ENCODE data around the gene MYCL. TPM values are rescaled to one million over a fixed set of nuclear protein-coding genes. Genes with fewer than 3 reads are reported as not detected.

The MYCL gene, protein sequence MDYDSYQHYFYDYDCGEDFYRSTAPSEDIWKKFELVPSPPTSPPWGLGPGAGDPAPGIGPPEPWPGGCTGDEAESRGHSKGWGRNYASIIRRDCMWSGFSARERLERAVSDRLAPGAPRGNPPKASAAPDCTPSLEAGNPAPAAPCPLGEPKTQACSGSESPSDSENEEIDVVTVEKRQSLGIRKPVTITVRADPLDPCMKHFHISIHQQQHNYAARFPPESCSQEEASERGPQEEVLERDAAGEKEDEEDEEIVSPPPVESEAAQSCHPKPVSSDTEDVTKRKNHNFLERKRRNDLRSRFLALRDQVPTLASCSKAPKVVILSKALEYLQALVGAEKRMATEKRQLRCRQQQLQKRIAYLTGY
- total RNA-seq (2022; extraction: Qiagen RNA extraction), result 1.1 to 1.6 TPM (median 1.4 TPM) in 5 replicates

GRCh38 chr1:39901714-39902459, at the start of gene MYCL:
Gene MYCL (minus strand): TSS chr1:39901917. CDS start chr1:39901434, 483 bp downstream.

Other genes with a start within 250 kb of the MYCL start
- gene NT5C1A, start 229.8 kb downstream of the MYCL start, total RNA-seq (2022; extraction: Qiagen RNA extraction), result not detected in 5 replicates
- gene HPCAL4, start 210.5 kb downstream of the MYCL start, total RNA-seq (2022; extraction: Qiagen RNA extraction), result 0.14 to 0.39 TPM (median 0.22 TPM) in 5 replicates
- gene PPIE, start 163.0 kb downstream of the MYCL start, total RNA-seq (2022; extraction: Qiagen RNA extraction), result 38.2 to 43.5 TPM (median 39.8 TPM) in 5 replicates
- gene OXCT2, start 130.6 kb downstream of the MYCL start, total RNA-seq (2022; extraction: Qiagen RNA extraction), result 0.35 to 0.67 TPM (median 0.43 TPM) in 5 replicates
- gene BMP8B, start 113.1 kb downstream of the MYCL start, total RNA-seq (2022; extraction: Qiagen RNA extraction), result 3.8 to 5.5 TPM (median 5.0 TPM) in 5 replicates
- 13.2 to 19.5 TPM (median 15.0 TPM) in 5 replicates for gene TRIT1, start 18.4 kb downstream of the MYCL start, total RNA-seq (2022; extraction: Qiagen RNA extraction)
- gene MFSD2A, start 53.2 kb upstream of the MYCL start, total RNA-seq (2022; extraction: Qiagen RNA extraction), result 7.0 to 7.7 TPM (median 7.6 TPM) in 5 replicates
- 206 to 312 TPM (median 240 TPM) in 5 replicates for gene CAP1, start 138.8 kb upstream of the MYCL start, total RNA-seq (2022; extraction: Qiagen RNA extraction)
- 62.3 to 75.2 TPM (median 62.9 TPM) in 5 replicates for gene PPT1, start 195.3 kb upstream of the MYCL start, total RNA-seq (2022; extraction: Qiagen RNA extraction)

All from A549 treated with Hydrocortisone at 1 μM for 4 hours (cell line).